Stimulated activated CD4-positive, alpha-beta T cell treated with anti-CD3 and anti-CD28 coated beads, Interleukin-15, amount 100 ng/mL, for 24 hours (primary cell): Measurements from ENCODE around the gene RADIL.
A peak's percentile ranks its signal among the peaks of the same experiment; 100 is the strongest.

Experiments
- DNase-seq: peaks from one replicate; pipeline ENCODE4 v3.0.0-alpha.2; 2020

RADIL gene

GRCh38 chr7:4825081-4825480 is 58.4 kb downstream of the RADIL start:
- no peak for DNase-seq

DNA sequence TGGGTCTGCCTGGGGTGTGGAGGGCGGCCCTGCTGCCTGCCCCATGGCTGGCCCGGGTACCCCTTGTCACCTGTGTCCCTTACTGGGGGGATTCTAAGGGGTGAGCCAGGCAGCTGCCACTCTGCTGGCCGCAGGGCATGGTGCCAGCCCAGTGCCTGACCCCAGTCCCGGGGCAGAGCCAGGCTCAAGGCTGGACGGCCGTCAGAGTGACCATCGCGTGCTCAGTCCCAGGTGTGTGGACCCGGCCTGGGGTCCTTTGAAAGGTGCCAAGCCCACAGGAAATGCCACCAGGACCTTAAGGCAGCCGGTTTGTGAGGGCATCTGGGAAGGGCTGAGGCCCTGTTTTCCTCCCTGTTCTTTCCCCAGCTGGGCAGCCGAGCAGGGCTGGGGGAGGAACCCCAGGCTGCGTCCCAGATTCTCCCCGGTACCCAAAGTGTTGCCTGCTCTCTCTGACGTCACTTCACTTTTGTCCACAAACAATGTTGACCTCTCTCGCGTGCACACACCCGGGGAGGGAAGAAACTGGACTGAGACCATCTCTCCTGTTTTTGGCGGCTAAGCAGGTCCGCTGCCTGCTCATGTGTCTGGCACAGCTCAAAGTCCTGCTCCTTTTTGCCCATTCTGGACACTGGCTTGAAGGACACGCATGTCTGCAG is 59.3 kb downstream of the RADIL start:
- DNase-seq: no peak

DNA sequence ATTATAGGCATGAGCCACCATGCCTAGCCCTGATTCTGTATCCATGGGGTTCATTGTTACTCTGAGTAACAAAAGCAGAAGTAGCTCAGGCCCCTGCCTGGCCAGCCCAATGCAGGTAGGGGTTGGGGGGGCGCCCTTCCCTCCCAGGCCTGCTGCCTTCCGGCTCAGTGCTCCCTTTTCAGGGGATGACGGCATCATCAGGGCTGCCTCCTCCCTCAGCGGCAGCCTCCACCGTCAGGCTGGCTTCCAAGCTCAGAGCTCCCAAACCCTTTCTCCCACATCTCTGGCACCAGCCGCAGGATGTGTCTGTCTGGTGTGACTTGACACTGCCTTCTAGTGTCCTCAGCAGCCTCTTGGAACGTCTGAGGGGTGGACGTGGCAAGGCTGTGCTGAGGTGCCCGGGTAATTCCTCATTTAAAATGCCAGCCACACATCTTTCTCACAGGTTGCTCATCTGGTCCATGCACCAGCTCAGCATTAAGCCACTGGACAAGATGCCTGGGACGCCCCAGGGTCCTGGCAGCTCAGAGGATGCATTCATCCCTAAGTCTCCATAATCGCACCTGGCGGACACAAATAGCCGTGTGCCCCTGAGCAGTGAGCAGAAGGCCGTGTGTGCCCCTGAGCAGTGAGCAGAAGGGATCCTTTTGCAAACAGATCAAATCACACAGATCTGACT is 59.9 kb downstream of the RADIL start:
- DNase-seq: no peak

DNA sequence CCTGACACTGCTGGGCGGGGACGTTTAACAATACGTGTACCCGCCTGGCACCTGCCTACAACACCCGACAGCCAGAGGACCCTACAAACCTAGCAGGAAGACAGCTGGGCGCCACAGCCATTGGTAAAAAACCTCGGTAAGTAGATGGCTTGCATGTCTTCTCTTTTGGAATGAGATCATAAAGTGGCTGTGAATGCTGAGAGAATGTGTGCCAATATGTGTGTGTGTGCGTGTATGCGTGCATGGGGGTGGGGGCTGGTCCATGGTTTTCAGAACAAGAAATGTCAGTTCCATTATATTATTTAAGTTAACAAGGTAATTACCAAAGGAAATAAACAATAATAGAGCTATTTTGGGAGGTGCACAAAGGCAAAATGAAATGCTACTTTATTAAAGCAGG is 60.8 kb downstream of the RADIL start:
- DNase-seq: no peak

- DNase-seq: no peak
Observed at GRCh38 chr7:4820967-4821471, 62.5 kb downstream of the RADIL start.

DNA sequence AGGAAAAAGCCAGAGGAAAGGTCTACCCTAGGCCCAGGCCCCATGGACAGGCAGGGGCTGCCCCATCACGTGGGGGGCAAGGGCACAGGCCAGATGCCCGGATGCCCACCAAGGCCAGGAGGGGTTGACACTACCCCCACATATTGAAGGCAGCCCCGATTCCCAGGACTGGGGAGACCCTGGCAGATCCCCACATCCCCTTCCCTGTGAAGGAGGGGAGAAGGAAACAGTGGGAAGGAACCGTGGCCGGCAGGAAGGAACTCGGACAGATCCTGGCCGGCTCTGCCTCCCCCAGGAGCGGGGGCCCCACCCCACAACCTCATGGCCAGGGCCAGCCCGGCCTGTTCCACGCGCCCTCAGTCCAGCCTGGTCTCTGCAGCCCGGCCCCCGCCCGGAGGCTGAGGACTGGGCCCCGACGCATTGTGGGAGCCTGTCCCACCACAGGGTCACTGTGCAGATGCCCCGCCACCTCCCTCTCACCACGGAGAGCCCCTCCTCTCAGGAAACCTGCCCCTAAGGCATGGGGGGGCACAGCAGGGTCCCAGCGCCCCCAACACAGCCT is 63.0 kb downstream of the RADIL start:
- DNase-seq: no peak

GRCh38 chr7:4819560-4820404 is 63.7 kb downstream of the RADIL start:
- DNase-seq: no peak

- DNase-seq: no peak
Observed at GRCh38 chr7:4818000-4818794, 65.3 kb downstream of the RADIL start.

DNA sequence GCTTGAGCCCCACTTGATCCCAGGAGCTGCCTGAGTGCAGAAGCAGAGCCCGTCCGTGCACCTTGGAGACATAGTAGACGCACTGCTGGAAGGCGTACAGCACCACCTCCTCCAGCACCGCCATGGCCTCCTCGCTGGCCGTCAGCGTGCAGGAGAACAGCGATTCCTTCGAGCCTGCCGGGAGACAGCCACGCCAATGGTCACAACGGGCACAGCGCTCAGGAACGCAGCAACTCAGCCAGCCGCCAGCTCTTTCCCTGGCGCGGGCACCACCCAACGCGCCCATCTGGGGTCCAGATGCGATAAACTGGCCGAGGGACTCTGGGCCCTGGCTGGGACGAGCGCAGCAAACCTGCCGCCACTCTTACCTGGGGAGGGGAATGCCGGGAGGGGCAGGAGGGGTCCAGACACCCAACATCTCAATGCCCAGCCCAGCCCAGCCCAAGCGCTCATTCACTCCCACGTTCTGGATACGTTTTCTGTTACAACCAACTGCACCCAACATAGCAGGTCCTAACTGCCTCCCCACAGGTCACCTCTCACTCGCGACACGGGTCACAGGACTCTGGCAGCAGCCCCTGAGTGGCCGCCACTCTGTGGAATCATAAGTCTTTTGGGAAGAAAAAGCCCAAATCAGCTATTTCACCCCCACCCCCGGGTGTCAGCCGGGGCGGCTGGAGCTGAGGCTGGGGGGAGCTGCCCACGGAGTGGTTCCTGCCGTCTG is 66.2 kb downstream of the RADIL start:
- DNase-seq: no peak

DNA sequence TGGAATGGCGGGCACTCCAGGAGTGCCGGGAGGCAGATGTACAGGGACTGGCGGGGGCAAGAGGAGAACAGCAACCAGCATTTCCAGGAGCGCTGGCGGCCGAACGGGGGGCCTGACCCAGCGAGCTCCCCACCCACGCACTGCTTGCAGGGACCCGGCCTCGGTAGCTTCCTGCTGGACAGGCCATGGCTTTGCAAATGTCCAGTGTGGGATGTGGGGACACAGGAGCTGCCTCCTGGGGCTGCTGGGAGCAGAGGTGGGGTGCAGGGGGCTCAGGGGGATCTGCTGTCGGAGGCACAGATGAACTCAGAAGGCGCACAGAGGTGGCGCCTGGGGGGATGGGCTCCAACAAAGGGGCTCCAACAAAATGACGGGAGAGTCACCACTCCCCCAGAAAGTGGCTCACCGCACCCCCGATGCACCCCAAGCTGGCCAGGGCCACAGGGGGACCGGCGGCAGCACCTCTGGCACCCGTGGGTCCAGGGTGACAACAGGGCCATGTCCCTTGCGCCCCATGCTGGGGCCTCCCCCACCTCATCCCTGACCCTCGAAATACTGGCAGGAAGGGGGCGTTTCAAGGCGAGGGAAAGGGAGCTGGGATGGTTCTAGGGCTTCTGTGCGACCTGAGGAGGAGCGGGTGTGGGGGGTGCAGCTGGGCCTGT is 67.0 kb downstream of the RADIL start:
- DNase-seq: no peak

GRCh38 chr7:4815609-4816418 is 67.7 kb downstream of the RADIL start:
- no peak for DNase-seq

DNA sequence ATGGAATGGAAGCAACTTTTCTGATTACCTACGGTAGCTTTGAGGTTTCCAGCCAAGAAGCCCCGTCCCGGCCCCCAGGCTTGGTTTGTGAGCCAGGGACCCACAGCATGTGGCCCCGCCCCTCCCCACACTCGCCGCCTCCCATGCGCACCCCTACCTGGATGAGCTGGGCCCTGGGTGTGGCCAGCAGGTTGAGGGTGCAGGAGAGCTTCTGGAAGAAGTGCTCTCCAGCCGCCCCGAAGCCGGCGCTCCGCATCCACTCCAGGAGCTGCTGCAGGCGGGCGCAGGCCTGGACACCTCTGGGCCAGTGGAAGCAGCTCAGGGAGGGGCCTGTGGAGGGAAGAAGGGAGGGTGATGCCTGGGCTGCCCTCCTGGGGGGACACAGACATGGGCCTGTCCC is 68.4 kb downstream of the RADIL start:
- no peak for DNase-seq

GRCh38 chr7:4814433-4814832 is 69.1 kb downstream of the RADIL start:
- no peak for DNase-seq

DNA sequence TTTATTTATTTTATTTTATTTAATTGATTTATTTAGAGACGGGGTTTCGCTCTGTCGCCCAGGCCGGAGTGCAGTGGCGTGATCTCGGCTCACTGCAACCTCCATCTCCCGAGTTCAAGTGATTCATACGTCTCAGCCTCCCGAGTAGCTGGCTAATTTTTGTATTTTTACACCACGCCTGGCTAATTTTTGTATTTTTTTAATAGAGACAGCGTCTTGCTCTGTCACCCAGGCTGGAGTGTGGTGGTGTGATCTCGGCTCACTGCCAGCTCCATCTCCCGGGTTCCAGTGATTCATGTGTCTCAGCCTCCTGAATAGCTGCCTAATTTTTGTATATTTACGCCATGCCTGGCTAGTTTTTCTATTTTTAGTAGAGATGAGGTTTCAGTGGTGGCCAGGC is 73.8 kb downstream of the RADIL start:
- DNase-seq: no peak

- peak; percentile 45 for DNase-seq
Observed at GRCh38 chr7:4809091-4809591, 74.4 kb downstream of the RADIL start.

DNA sequence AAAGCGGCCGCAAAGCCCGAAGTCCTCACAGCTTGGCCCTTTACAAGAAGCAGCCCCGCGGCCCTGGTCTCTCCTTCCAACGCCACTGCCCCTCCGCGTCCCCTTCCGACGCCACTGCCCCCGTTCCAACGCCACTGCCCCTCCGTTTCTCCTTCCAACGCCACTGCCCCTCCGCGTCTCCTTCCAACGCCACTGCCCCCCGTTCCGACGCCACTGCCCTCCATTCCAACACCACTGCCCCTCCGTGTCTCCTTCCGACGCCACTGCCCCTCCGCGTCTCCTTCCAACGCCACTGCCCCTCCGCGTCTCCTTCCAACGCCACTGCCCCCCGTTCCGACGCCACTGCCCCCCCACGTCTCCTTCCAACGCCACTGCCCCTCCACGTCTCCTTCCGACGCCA is 75.0 kb downstream of the RADIL start:
- DNase-seq: no peak

GRCh38 chr7:4808026-4808425 is 75.5 kb downstream of the RADIL start:
- no peak for DNase-seq

DNA sequence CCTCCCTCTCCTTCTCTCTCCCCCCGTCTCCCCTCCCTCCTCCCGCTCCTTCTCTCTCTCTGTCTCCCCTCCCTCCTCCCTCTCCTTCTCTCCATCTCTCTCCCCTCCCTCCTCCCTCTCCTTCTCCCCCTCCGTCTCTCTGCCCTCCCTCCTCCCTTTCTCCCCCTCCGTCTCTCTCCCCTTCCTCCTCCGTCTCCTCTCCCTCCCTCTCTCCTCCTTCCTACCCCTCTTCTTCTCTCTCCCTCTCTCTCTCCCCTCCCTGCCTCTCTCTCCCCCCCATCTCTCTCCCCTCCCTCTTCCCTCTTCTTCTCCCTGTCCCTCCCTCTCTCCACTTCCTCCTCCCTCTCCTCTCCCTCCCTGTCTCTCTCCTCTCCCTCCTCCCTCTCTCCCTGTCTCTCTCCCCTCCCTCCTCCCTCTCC is 75.9 kb downstream of the RADIL start:
- DNase-seq: no peak

DNA sequence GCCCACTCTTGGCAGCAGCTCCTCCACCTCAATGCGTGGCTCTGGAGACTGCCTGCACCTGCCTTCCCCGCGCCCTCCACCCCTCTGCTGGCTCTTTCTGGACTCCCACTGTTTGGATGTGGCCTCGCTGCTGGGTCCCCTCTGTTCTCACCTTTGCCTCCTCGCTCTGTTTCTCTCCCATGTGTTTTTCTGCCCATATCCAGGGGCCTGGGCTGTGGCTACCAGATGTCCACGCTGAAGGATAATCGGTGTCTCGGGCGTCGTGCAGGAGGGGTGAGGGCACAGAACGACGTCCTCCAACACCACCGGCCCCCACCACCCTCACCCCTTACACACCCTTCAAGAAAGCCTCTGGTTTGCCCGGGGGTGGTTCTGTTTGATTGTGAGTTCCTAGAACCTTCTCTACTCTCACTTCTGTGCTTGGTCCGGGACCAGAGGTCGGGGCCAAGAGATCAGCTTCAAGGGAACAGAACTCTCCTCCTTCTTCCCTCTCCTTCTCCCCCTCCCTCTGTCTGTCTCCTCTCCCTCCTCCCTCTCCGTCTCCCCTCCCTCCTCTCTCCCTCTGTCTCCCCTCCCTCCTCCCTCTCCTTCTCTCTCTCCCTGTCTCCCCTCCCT is 76.4 kb downstream of the RADIL start:
- DNase-seq: no peak

GRCh38 chr7:4805984-4806300 is 77.6 kb downstream of the RADIL start:
- DNase-seq: no peak
